ENCODE results near the gene NCKAP5. TPM values are rescaled to one million over a fixed set of nuclear protein-coding genes. Genes with fewer than 3 reads are reported as not detected.

Gene NCKAP5
- total and polyA plus RNA-seq, 2 donors (not counting 1 experiment from before 2014, with no cell fraction given): not detected

DNA sequence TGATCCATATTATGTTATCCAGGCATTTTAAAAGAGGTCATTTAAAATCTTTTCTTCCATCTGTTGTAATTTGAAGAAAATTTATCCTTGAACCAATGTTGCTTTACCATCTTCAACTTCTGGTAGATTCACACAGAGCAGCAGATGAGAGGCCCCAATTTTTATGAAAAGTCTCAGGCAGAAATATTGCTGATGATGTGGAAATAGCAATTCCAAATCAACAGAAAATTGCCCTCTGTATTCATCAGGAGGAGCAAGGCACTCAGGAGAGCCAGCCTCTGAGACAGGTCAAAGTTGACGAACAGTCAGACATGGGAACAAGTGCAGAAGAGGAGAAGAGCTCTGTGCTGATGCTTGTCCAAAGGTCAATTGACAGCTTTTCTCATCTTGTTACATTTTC lies 444.9 kb downstream of the NCKAP5 start:
- Histone ChIP-seq H4K20me1 (ENCODE audit: control insufficient read depth, insufficient read depth, low read length, poor library complexity, severe bottlenecking) (no peaks in the 10 kb centered on the region), H3K79me2 (ENCODE audit: control insufficient read depth, insufficient read depth, low read length) (no peaks in the 10 kb centered on the region), H3K9ac (ENCODE audit: low read length) (no peak overlapping the region), H3K4me1 (ENCODE audit: control insufficient read depth in 2 of 2, insufficient read depth in 2 of 2, low read length in 2 of 2) (no peaks in the 10 kb centered on the region), H3K4me2 (replicated peaks; ENCODE audit: low read depth, low read length, poor library complexity, severe bottlenecking) (no peak overlapping the region), H3K9me3 (ENCODE audit: control extremely low read depth in 1 of 3, control insufficient read depth in 2 of 3, insufficient read depth in 1 of 3, low read length in 2 of 3) (peaks cover 0 to 3% (median 0%) of the 10 kb centered on the region in 3 donors), H2AFZ (ENCODE audit: insufficient read depth, low read depth, low read length, poor library complexity, severe bottlenecking) (no peak overlapping the region), H3K4me3 (ENCODE audit: control extremely low read depth in 1 of 5, extremely low read depth in 1 of 5, insufficient read depth in 1 of 5, low read depth in 2 of 5, low read length in 4 of 5) (no peak overlapping the region), H3K27ac (ENCODE audit: low read length in 2 of 2) (no peak overlapping the region), H3K36me3 (replicated peaks in 1 of 2; ENCODE audit: control extremely low read depth in 1 of 2, control insufficient read depth in 1 of 2, extremely low read depth in 1 of 2, insufficient read depth in 2 of 2, low read length in 1 of 2) (no peaks in the 10 kb centered on the region), H3K27me3 (replicated peaks in 1 of 4; ENCODE audit: control extremely low read depth in 1 of 4, control insufficient read depth in 3 of 4, insufficient read depth in 4 of 4, low read length in 3 of 4) (no peaks in the 10 kb centered on the region)
- DNase-seq (no peak), ATAC-seq (ENCODE audit: low read depth) (no peak)
- no peak overlapping the region for H3K27ac Mint-ChIP-seq
- no peaks in the 10 kb centered on the region for H3K4me1 Mint-ChIP-seq
- intact Hi-C loops (cut with micrococcal nuclease): no loop called here
- no peaks in the 10 kb centered on the region for H3K27me3 Mint-ChIP-seq
- no peak for TF ChIP-seq EZH2 (IDR thresholded peaks at IDR 0.05; ENCODE audit: borderline replicate concordance, insufficient read depth, low read depth, low read length, poor library complexity, severe bottlenecking)
- TF ChIP-seq, protein P1, sequence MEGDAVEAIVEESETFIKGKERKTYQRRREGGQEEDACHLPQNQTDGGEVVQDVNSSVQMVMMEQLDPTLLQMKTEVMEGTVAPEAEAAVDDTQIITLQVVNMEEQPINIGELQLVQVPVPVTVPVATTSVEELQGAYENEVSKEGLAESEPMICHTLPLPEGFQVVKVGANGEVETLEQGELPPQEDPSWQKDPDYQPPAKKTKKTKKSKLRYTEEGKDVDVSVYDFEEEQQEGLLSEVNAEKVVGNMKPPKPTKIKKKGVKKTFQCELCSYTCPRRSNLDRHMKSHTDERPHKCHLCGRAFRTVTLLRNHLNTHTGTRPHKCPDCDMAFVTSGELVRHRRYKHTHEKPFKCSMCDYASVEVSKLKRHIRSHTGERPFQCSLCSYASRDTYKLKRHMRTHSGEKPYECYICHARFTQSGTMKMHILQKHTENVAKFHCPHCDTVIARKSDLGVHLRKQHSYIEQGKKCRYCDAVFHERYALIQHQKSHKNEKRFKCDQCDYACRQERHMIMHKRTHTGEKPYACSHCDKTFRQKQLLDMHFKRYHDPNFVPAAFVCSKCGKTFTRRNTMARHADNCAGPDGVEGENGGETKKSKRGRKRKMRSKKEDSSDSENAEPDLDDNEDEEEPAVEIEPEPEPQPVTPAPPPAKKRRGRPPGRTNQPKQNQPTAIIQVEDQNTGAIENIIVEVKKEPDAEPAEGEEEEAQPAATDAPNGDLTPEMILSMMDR (IDR thresholded peaks at IDR 0.05): no peak
- ChIA-PET CTCF (no interaction called here), POLR2A (no interaction called here)
- no peaks in the 10 kb centered on the region for H3K9me3 Mint-ChIP-seq (ENCODE audit: insufficient read depth)
- 100% methylated on average over 1 of the region's 1 CpG for WGBS (ENCODE audit: insufficient coverage)
- H3K4me3 Mint-ChIP-seq: no peak overlapping the region

DNA sequence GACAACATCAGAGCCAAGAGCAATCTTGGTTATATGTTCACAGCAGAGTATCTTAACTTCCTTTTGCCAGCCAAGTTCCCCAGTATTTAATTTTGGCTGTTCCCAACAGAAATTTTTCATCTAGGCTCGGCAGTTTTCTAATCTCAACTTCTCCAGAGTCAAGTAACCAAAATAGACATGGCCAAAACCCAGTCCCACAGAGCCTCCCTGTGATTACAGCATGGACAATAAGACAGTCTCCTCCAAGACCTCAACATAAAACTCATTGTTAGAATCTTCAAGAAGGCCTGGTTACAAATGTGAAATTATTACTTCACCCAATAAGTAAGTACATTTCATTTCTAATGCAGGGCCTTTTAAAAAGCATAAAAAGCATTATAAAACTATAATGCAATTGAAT lies 445.7 kb downstream of the NCKAP5 start:
- no peaks in the 10 kb centered on the region for H3K4me1 Mint-ChIP-seq
- intact Hi-C loops (cut with micrococcal nuclease): no loop called here
- no peaks in the 10 kb centered on the region for H3K9me3 Mint-ChIP-seq (ENCODE audit: insufficient read depth)
- ATAC-seq (ENCODE audit: low read depth): no peak
- H3K27me3 ChIP-seq (replicated peaks in 1 of 4; ENCODE audit: control extremely low read depth in 1 of 4, control insufficient read depth in 3 of 4, insufficient read depth in 4 of 4, low read length in 3 of 4): no peaks in the 10 kb centered on the region
- no peak overlapping the region for H3K4me2 ChIP-seq (replicated peaks; ENCODE audit: low read depth, low read length, poor library complexity, severe bottlenecking)
- no peak overlapping the region for H2AFZ ChIP-seq (ENCODE audit: insufficient read depth, low read depth, low read length, poor library complexity, severe bottlenecking)
- no peak for DNase-seq
- no peaks in the 10 kb centered on the region for H3K27me3 Mint-ChIP-seq
- no peak overlapping the region for H3K4me3 ChIP-seq (ENCODE audit: control extremely low read depth in 1 of 5, extremely low read depth in 1 of 5, insufficient read depth in 1 of 5, low read depth in 2 of 5, low read length in 4 of 5)
- H3K36me3 ChIP-seq (replicated peaks in 1 of 2; ENCODE audit: control extremely low read depth in 1 of 2, control insufficient read depth in 1 of 2, extremely low read depth in 1 of 2, insufficient read depth in 2 of 2, low read length in 1 of 2): no peaks in the 10 kb centered on the region
- no peak overlapping the region for H3K9ac ChIP-seq (ENCODE audit: low read length)
- peaks cover 0 to 3% (median 0%) of the 10 kb centered on the region in 3 donors for H3K9me3 ChIP-seq (ENCODE audit: control extremely low read depth in 1 of 3, control insufficient read depth in 2 of 3, insufficient read depth in 1 of 3, low read length in 2 of 3)
- H3K79me2 ChIP-seq (ENCODE audit: control insufficient read depth, insufficient read depth, low read length): no peaks in the 10 kb centered on the region
- H3K27ac ChIP-seq (ENCODE audit: low read length in 2 of 2): no peak overlapping the region
- no peak overlapping the region for H3K27ac Mint-ChIP-seq
- H3K4me1 ChIP-seq (ENCODE audit: control insufficient read depth in 2 of 2, insufficient read depth in 2 of 2, low read length in 2 of 2): no peaks in the 10 kb centered on the region
- POLR2A ChIA-PET: no interaction called here
- 75% methylated on average over 1 of the region's 1 CpG for WGBS (ENCODE audit: insufficient coverage)
- TF ChIP-seq, protein P1 (IDR thresholded peaks at IDR 0.05): no peak
- no peak for TF ChIP-seq EZH2 (IDR thresholded peaks at IDR 0.05; ENCODE audit: borderline replicate concordance, insufficient read depth, low read depth, low read length, poor library complexity, severe bottlenecking)
- H3K4me3 Mint-ChIP-seq: no peak overlapping the region
- H4K20me1 ChIP-seq (ENCODE audit: control insufficient read depth, insufficient read depth, low read length, poor library complexity, severe bottlenecking): no peaks in the 10 kb centered on the region
- CTCF ChIA-PET: interaction anchor here (0.5 kb wide), 1 partner anchor 146 kb away, joined by 3 read pairs; no protein-coding TSS in a partner anchor
